Measurements from ENCODE around the gene TRIM27. TPM values are rescaled to one million over a fixed set of nuclear protein-coding genes. Genes with fewer than 3 reads are reported as not detected.

The TRIM27 gene
- total and polyA plus RNA-seq, 10 of the 15 experiments (the other 5 are each of a cell fraction or from before 2014, with no cell fraction given) = 18.5 to 74.7 (median 58.0) TPM

DNA sequence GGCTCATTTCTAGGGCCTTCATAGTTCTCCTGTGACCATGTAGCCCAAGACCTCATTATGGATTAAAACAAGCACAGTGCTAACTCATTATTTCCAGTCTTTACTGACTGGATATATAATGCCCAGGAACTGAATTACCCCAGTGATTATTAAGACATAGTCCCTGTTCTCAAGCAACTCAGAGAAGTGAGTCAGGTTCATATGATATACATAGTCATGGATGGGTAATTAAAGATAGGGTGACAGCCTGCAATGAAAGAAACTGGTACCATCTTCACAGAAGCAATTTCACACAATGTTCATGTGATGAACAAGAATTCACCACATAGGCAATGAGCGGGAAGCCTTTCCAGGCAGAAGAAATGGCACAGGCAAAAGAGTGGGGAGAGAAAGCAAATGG lies 3.5 kb downstream of the TRIM27 start (continued):
- TF ChIP-seq, protein P1, sequence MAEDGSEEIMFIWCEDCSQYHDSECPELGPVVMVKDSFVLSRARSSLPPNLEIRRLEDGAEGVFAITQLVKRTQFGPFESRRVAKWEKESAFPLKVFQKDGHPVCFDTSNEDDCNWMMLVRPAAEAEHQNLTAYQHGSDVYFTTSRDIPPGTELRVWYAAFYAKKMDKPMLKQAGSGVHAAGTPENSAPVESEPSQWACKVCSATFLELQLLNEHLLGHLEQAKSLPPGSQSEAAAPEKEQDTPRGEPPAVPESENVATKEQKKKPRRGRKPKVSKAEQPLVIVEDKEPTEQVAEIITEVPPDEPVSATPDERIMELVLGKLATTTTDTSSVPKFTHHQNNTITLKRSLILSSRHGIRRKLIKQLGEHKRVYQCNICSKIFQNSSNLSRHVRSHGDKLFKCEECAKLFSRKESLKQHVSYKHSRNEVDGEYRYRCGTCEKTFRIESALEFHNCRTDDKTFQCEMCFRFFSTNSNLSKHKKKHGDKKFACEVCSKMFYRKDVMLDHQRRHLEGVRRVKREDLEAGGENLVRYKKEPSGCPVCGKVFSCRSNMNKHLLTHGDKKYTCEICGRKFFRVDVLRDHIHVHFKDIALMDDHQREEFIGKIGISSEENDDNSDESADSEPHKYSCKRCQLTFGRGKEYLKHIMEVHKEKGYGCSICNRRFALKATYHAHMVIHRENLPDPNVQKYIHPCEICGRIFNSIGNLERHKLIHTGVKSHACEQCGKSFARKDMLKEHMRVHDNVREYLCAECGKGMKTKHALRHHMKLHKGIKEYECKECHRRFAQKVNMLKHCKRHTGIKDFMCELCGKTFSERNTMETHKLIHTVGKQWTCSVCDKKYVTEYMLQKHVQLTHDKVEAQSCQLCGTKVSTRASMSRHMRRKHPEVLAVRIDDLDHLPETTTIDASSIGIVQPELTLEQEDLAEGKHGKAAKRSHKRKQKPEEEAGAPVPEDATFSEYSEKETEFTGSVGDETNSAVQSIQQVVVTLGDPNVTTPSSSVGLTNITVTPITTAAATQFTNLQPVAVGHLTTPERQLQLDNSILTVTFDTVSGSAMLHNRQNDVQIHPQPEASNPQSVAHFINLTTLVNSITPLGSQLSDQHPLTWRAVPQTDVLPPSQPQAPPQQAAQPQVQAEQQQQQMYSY (CRISPR knock-in tag; IDR thresholded peaks at IDR 0.05) = no peak
- TF ChIP-seq MEF2B (IDR thresholded peaks at IDR 0.05; ENCODE audit: partially characterized antibody, poor library complexity, severe bottlenecking) (no peak), IKZF2 (IDR thresholded peaks at IDR 0.05) (no peak), ZNF24 (IDR thresholded peaks at IDR 0.05) (no peak), ZZZ3 (IDR thresholded peaks at IDR 0.05; ENCODE audit: control insufficient read depth, insufficient read length, low read depth) (no peak)
- TF ChIP-seq, protein P2, sequence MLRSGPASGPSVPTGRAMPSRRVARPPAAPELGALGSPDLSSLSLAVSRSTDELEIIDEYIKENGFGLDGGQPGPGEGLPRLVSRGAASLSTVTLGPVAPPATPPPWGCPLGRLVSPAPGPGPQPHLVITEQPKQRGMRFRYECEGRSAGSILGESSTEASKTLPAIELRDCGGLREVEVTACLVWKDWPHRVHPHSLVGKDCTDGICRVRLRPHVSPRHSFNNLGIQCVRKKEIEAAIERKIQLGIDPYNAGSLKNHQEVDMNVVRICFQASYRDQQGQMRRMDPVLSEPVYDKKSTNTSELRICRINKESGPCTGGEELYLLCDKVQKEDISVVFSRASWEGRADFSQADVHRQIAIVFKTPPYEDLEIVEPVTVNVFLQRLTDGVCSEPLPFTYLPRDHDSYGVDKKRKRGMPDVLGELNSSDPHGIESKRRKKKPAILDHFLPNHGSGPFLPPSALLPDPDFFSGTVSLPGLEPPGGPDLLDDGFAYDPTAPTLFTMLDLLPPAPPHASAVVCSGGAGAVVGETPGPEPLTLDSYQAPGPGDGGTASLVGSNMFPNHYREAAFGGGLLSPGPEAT (IDR thresholded peaks at IDR 0.05; ENCODE audit: low read depth) = no peak

DNA sequence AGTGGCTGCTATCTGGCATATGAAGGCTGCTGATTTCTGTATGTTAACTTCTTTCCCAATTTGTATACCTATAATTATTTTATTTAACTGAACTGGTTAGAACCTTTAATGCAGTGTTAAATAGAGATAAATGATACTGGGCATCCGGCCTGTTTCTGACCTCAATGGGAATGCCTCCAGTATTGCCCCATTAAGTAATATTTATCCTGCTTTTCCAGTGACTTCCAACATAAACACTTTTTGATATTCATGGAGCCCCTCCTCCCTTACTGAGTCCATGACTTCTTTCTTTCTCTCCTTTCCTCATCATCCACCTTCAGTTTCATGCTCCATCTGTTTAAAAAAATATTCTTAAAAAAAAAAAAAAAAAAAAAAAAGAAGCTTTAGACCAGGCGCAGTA lies 8.8 kb downstream of the TRIM27 start:
- Histone ChIP-seq H3K79me2 (ENCODE audit: control insufficient read depth, insufficient read depth, low read length) (peaks cover 11% of the 10 kb centered on the region), H3K9me3 (replicated peaks; ENCODE audit: control insufficient read depth, insufficient read depth, low read length) (no peaks in the 10 kb centered on the region), H4K20me1 (ENCODE audit: control insufficient read depth, insufficient read depth) (no peaks in the 10 kb centered on the region), H3K4me2 (ENCODE audit: control insufficient read depth, insufficient read depth) (no peak overlapping the region), H3K27ac (ENCODE audit: control insufficient read depth, insufficient read depth) (no peak overlapping the region), H3K4me1 (ENCODE audit: control insufficient read depth, insufficient read depth, low read length) (peaks cover 8% of the 10 kb centered on the region; the same call in 1 of the 2 replicates), H3K27me3 (replicated peaks in 1 of 2; ENCODE audit: control insufficient read depth in 2 of 2, insufficient read depth in 2 of 2, low read length in 1 of 2) (no peaks in the 10 kb centered on the region), H3K9ac (ENCODE audit: control insufficient read depth, insufficient read depth, low read length) (no peak overlapping the region), H3K36me3 (ENCODE audit: control insufficient read depth in 2 of 2, insufficient read depth in 2 of 2, low read length in 1 of 2) (peaks cover 13 to 36% of the 10 kb centered on the region in 2 experiments), H2AFZ (ENCODE audit: control insufficient read depth, low read depth, low read length) (no peak overlapping the region), H3K4me3 (no peak overlapping the region)
- BruUV-seq (replicated peaks) = no TSS peak
- DNase-seq (ENCODE audit: low read depth, low spot score) = no peak
- intact Hi-C loops (cut with micrococcal nuclease; ENCODE audit: unreplicated experiment) = no loop called here
- POLR2A ChIA-PET = interaction anchor here (0.6 kb wide), 2 partner anchors 13 to 17 kb away, joined by 3 to 9 read pairs; no protein-coding TSS in a partner anchor
- ATAC-seq = no peak
- CTCF ChIA-PET = no interaction called here
- TF ChIP-seq, protein P3, sequence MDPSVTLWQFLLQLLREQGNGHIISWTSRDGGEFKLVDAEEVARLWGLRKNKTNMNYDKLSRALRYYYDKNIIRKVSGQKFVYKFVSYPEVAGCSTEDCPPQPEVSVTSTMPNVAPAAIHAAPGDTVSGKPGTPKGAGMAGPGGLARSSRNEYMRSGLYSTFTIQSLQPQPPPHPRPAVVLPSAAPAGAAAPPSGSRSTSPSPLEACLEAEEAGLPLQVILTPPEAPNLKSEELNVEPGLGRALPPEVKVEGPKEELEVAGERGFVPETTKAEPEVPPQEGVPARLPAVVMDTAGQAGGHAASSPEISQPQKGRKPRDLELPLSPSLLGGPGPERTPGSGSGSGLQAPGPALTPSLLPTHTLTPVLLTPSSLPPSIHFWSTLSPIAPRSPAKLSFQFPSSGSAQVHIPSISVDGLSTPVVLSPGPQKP (IDR thresholded peaks at IDR 0.05; ENCODE audit: low read depth, low read length) = no peak
- in situ Hi-C loops (cut with MboI) = no loop called here
- RAD21 ChIA-PET (ENCODE audit: unreplicated experiment) = no interaction called here
- no peak for FAIRE-seq
- SMC1A ChIA-PET (ENCODE audit: uncharacterized antibody, unreplicated experiment) = interaction anchor here (1.4 kb wide), 1 partner anchor 9 kb away, joined by 3 read pairs; the partner anchor contains the start of gene TRIM27
- 100% methylated on average over 2 of the region's 2 CpGs for WGBS (ENCODE audit: insufficient coverage, insufficient replicate concordance, low lambda C conversion rate, missing lambda C conversion rate)
